MCF 10A (cell line): ENCODE measurements around the gene CASK. TPM values are rescaled to one million over a fixed set of nuclear protein-coding genes. Genes with fewer than 3 reads are reported as not detected.

Source experiments
- BruUV-seq: library from RNA; stranded (reverse); fragments of 400-500 nt; replicated peaks from 2 replicates; lab custom pipeline; 2021; lab: Mats Ljungman, UMichigan
- CTCF ChIA-PET: fragments of 300-600 bp; sonication (Branson Sonifier 250); formaldehyde crosslinking; extraction: SDS; loops from one replicate; lab custom pipeline; 2021; ENCODE audit warnings: antibody characterized with exemption, inconsistent platforms; lab: Yijun Ruan, JAX
- POLR2A ChIA-PET: fragments of 300-600, 350-650 bp; sonication (Branson Sonifier 250); formaldehyde crosslinking; extraction: SDS; loops from one replicate; lab custom pipeline; 2020; ENCODE audit warnings: antibody characterized with exemption, inconsistent platforms; lab: Yijun Ruan, JAX
- DNase-seq: peaks from one replicate; pipeline ENCODE4 v3.0.0-alpha.2; 2018; ENCODE audit not compliant: unreplicated experiment
- H3K27ac Mint-ChIP-seq: one replicate; pipeline ENCODE4 v1.8.0; 2022; ENCODE audit warnings: mild to moderate bottlenecking, low read depth, mixed read lengths; ENCODE audit not compliant: unreplicated experiment
- H3K27me3 Mint-ChIP-seq: one replicate; pipeline ENCODE4 v1.8.0; 2022; ENCODE audit warnings: mixed read lengths; ENCODE audit not compliant: insufficient read depth, unreplicated experiment
- H3K36me3 Mint-ChIP-seq: one replicate; pipeline ENCODE4 v1.8.0; 2022; ENCODE audit warnings: mild to moderate bottlenecking, moderate library complexity, mixed read lengths; ENCODE audit not compliant: insufficient read depth, unreplicated experiment
- H3K4me1 Mint-ChIP-seq: one replicate; pipeline ENCODE4 v1.8.0; 2022; ENCODE audit warnings: mixed read lengths; ENCODE audit not compliant: insufficient read depth, unreplicated experiment
- H3K4me3 Mint-ChIP-seq: one replicate; pipeline ENCODE4 v1.8.0; 2022; ENCODE audit warnings: mild to moderate bottlenecking, moderate library complexity, mixed read lengths; ENCODE audit not compliant: unreplicated experiment
- H3K9me3 Mint-ChIP-seq: one replicate; pipeline ENCODE4 v1.8.0; 2022; ENCODE audit warnings: mixed read lengths; ENCODE audit not compliant: unreplicated experiment
- intact Hi-C: fragments of 100-400 bp; cut with micrococcal nuclease; formaldehyde crosslinking; loops from 2 replicates; pipeline ENCODE4 v1.14.1; 2022
- total RNA-seq: library from RNA; stranded (reverse); gene quantifications from 2 replicates; pipeline ENCODE4 v1.2.3, GENCODE V29; 2022
- TF ChIP-seq, protein P1 (sequence below): fragments of 200-600 bp; IDR thresholded peaks from one replicate; pipeline ENCODE4 v1.8.0; 2022; ENCODE audit warnings: antibody characterized with exemption, mild to moderate bottlenecking; ENCODE audit not compliant: unreplicated experiment

CASK gene
- total RNA-seq, 1 experiment from 2014 or later = 34.9 TPM

DNA sequence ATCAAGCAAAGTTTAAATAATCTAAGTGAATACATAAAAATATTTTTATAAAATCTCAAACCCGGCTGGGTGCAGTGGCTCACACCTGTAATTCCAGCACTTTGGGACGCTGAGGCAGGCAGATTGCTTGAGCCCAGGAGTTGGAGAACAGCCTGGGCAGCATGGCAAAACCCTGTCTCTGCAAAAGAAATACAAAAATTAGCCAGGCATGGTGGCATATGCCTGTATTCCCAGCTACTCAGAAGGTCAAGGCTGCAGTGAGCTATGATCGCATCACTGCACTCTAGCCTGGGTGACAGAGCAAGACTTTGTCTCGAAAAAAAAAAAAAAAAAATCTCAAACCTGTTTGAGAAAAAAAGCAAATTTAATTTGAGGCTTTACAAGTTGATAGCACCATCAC is 331.4 kb downstream of the CASK start:
- H3K27ac Mint-ChIP-seq = no peak overlapping the region
- POLR2A ChIA-PET = no interaction called here
- BruUV-seq = no TSS peak
- H3K4me1 Mint-ChIP-seq = no peaks in the 10 kb centered on the region
- TF ChIP-seq, protein P1, sequence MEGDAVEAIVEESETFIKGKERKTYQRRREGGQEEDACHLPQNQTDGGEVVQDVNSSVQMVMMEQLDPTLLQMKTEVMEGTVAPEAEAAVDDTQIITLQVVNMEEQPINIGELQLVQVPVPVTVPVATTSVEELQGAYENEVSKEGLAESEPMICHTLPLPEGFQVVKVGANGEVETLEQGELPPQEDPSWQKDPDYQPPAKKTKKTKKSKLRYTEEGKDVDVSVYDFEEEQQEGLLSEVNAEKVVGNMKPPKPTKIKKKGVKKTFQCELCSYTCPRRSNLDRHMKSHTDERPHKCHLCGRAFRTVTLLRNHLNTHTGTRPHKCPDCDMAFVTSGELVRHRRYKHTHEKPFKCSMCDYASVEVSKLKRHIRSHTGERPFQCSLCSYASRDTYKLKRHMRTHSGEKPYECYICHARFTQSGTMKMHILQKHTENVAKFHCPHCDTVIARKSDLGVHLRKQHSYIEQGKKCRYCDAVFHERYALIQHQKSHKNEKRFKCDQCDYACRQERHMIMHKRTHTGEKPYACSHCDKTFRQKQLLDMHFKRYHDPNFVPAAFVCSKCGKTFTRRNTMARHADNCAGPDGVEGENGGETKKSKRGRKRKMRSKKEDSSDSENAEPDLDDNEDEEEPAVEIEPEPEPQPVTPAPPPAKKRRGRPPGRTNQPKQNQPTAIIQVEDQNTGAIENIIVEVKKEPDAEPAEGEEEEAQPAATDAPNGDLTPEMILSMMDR = no peak
- DNase-seq = no peak
- no peak overlapping the region for H3K4me3 Mint-ChIP-seq
- peaks cover 75% of the 10 kb centered on the region for H3K27me3 Mint-ChIP-seq
- no peaks in the 10 kb centered on the region for H3K36me3 Mint-ChIP-seq
- CTCF ChIA-PET = no interaction called here
- intact Hi-C loops = no loop called here
- H3K9me3 Mint-ChIP-seq = no peaks in the 10 kb centered on the region

DNA sequence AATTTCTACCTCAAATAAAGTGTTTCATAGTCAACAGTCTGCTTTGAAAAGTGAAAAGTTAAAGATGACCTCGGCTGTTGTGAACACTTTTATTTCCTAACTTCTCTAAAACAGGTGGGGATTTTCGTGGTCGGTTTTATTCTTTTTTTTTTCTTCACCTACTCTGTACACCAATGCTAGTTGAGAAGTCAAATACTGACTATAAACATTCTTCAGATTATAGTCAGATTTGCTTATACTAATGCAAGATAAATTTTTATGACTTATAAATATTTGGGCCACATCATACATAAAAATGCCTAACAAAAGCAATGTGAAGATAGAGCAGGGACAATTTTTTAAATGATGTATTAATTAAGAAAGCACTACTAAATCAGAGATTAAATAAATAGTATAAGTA is 332.7 kb downstream of the CASK start:
- TF ChIP-seq, protein P1 = no peak
- intact Hi-C loops = no loop called here
- no peak for DNase-seq
- no peaks in the 10 kb centered on the region for H3K4me1 Mint-ChIP-seq
- no TSS peak for BruUV-seq
- H3K27ac Mint-ChIP-seq = no peak overlapping the region
- H3K36me3 Mint-ChIP-seq = no peaks in the 10 kb centered on the region
- no peak overlapping the region for H3K4me3 Mint-ChIP-seq
- CTCF ChIA-PET = no interaction called here
- peaks cover 66% of the 10 kb centered on the region for H3K27me3 Mint-ChIP-seq
- H3K9me3 Mint-ChIP-seq = no peaks in the 10 kb centered on the region
- POLR2A ChIA-PET = no interaction called here

DNA sequence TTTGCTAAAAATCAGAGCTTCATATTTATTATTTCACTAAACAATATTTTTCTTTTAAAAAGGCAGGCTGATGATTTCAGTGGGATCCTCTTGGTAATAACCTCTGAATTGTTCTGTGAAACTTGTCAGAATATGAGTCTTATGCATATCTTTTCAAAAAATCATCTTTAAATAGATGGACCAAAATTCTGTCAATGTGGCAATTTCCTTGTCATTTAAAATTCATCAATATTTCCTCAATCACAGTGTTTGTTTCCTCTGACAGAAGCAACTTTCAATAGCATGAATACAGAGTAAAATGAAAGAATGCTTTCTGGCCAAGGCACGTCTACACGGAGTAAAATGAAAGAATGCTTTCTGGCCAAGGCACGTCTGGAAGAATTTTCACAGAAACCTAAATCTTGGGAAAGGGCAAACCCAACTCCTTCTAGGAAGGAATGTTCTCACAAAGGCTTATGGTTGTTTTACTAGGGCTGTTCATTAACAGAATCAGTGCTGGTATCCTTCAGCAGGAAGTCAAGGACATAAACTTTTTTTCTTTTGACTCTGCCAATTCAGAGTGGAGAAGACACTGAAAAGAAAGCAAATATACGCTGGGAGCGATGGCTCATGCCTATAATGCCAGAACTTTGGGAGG is 333.6 kb downstream of the CASK start:
- Mint-ChIP-seq H3K36me3 (peaks cover 7% of the 10 kb centered on the region), H3K4me1 (no peaks in the 10 kb centered on the region), H3K27me3 (peaks cover 72% of the 10 kb centered on the region), H3K4me3 (no peak overlapping the region), H3K9me3 (no peaks in the 10 kb centered on the region), H3K27ac (no peak overlapping the region)
- no TSS peak for BruUV-seq
- intact Hi-C loops = no loop called here
- TF ChIP-seq, protein P1 = no peak
- POLR2A ChIA-PET = no interaction called here
- CTCF ChIA-PET = no interaction called here
- no peak for DNase-seq

DNA sequence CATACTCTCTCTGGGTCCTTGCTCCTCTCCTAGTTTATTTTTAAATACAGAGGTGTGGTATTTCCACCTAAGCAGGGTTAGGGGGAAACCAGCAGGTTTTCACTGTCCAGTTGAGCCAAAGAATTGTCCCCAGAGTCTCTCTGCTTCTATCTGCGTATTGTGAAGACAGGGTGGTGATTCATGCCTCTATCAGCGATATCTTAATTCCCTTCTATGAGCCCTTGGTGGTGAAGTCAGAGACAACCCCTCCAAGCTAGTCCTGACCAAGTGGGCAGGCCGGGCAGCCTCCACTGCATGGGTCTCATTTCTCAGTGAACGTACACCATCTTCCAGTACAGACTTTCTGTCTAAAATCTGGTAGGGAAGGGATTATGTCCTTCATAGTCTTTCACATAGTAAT is 335.1 kb downstream of the CASK start:
- intact Hi-C loops = no loop called here

More for the DNA sequence above, 335.1 kb downstream of the CASK start:
- no peak overlapping the region for H3K4me3 Mint-ChIP-seq
- H3K4me1 Mint-ChIP-seq = no peaks in the 10 kb centered on the region
- H3K27me3 Mint-ChIP-seq = peaks cover 64% of the 10 kb centered on the region
- ChIA-PET POLR2A (no interaction called here), CTCF (no interaction called here)
- peaks cover 7% of the 10 kb centered on the region for H3K36me3 Mint-ChIP-seq
- no peaks in the 10 kb centered on the region for H3K9me3 Mint-ChIP-seq
- DNase-seq = no peak
- no TSS peak for BruUV-seq
- H3K27ac Mint-ChIP-seq = no peak overlapping the region
- TF ChIP-seq, protein P1 = no peak
